HEK293T (cell line): Measurements from ENCODE around the gene MYO7A.

Source experiments
- BHLHE40 ChIP-seq: fragments of 450-650 bp; IDR thresholded peaks from 2 replicates; pipeline ENCODE4 v1.6.1; 2016; ENCODE audit warnings: mild to moderate bottlenecking, moderate library complexity, borderline replicate concordance
- CTBP1 ChIP-seq: fragments of 450-650 bp; IDR thresholded peaks from 2 replicates; pipeline ENCODE4 v1.6.1; 2016; ENCODE audit warnings: borderline replicate concordance
- ELF4 ChIP-seq: fragments of 450-650 bp; IDR thresholded peaks from 2 replicates; pipeline ENCODE4 v1.6.1; 2017; ENCODE audit warnings: antibody characterized with exemption
- FOXA1 ChIP-seq: fragments of 450-650 bp; IDR thresholded peaks from 2 replicates; pipeline ENCODE4 v1.6.1; 2016; ENCODE audit warnings: mild to moderate bottlenecking
- FOXM1 ChIP-seq: fragments of 450-650 bp; IDR thresholded peaks from 2 replicates; pipeline ENCODE4 v1.6.1; 2017; ENCODE audit warnings: mild to moderate bottlenecking, borderline replicate concordance
- HDGF ChIP-seq: fragments of 450-650 bp; IDR thresholded peaks from 2 replicates; pipeline ENCODE4 v1.6.1; 2017; ENCODE audit warnings: antibody characterized with exemption, borderline replicate concordance
- SP1 ChIP-seq: fragments of 450-650 bp; IDR thresholded peaks from 2 replicates; pipeline ENCODE4 v1.6.1; 2017
- SUZ12 ChIP-seq: fragments of 450-650 bp; IDR thresholded peaks from 2 replicates; pipeline ENCODE4 v1.6.1; 2016; ENCODE audit warnings: mild to moderate bottlenecking

DNA sequence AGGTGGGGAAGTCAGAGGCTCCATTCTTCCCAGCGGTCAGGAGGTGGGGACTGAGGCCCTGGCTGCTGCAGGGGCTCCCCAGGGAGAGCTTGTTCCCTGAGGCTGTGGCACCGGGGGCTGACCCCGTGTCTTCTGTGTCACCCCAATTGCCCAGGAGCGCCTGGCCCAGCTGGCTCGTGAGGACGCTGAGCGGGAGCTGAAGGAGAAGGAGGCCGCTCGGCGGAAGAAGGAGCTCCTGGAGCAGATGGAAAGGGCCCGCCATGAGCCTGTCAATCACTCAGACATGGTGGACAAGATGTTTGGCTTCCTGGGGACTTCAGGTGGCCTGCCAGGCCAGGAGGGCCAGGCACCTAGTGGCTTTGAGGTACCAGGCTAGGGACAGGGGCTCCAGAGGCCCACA is 53.2 kb downstream of the MYO7A start:
- TF ChIP-seq BHLHE40 (no peak), SUZ12 (no peak), FOXM1 (no peak), SP1 (no peak), HDGF (no peak), ELF4 (no peak), FOXA1 (no peak), CTBP1 (no peak)
